GM18519 (cell line): ENCODE data around the gene TNRC6C.

Experiments
- ATAC-seq: cut with Tn5 transposase; IDR thresholded peaks from one replicate; pipeline ENCODE4 v1.9.1; 2021; ENCODE audit warnings: mild to moderate bottlenecking, moderate library complexity; ENCODE audit not compliant: unreplicated experiment, low FRiP score

TNRC6C gene

DNA sequence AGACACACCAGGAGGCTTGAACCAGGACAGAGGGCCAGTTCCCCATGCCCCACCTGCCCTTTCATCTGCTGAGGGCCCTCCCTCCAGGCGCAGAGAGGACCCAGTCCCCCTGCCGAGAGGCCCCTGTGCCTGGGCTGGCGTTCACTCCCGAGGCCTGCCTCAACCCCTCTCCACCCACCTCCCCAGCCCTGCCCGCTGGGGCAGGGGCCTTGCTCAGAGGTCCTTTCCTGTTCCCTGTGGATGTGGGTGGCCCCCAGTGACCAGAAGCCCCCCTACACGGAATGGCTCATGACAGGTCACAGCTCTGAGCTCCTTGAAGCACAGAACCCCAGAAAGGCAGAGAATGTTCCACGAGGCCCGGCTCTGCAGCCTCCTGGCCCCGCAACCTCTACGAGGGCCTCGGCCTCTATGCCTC lies 163.3 kb downstream of the TNRC6C start:
- no peak for ATAC-seq

DNA sequence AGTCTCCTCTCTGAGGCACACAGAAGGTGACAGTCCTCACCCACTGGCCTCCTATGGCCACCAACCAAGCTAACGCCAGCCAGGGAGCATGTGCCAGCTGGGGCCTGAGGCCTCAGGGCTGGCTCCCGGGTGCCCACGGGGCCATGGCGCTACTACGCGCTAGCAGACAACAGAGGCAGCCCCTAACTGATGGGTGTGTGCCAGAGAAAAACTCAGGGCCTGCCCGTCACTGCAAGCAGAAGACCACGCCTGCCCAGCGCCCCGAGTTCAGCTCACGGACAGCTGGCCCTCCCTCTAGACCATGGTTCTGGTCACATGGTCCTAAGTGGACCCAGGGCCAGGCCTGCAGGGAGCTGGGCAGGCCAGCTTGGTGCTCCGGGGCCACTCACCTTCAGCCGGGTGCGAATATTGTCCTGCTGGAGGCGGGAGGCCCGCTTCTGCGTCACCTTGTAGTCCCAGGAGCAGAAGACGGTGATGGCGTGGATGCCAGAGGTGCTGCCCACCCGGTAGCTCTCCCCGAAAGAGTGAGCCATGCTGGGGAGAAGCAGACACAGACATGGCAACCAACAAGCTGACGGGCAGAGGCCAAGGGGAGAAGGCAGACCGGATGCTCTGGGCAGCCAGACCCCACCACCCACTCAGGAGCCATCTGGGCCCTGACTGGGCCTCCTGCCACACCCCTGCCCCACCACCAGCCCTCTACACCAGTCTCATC lies 163.9 kb downstream of the TNRC6C start:
- no peak for ATAC-seq

DNA sequence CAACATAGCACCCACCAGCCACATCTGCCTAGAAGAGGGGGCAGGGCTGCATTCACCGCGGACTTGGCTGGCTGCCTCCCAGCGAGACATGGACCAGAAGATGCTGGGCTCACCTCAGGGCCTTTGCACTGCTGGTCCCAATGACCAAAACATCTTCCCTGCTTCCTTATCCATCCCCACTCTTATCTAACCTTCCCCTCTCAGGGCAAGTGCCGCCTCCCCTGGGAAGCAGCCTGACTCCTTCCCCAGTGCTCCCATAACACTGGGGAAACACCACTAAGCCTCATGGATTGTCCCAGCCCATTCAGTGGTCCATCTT lies 164.4 kb downstream of the TNRC6C start:
- no peak for ATAC-seq

DNA sequence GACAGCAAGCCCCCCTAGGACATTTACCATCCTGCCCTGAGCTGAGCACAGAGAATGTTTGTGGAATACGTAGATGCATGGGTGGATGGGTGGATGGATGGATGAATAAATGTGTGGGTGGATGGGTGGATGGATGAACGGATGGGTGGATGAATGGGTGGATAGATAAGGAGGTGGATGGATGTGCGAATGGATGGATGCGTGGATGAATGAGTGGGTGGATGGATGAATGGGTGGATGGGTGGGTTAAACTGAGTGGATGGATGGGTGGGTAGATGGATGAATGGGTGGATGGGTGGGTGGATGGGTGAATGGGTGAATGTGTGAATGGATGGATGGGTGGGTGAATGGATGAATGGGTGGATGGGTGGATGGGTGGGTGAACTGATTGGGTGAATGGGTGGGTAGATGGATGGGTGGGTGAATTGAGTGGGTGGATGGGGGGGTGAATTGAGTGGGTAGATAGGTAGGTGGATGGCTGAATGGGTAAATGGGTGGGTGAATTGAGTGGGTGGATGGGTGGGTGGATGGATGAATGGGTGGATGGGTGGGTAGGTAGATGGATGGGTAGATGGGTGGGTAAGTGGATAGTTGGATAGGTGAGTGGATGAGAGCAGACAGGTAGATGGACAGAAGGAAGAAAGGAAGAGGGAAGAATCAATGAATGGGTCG lies 164.9 kb downstream of the TNRC6C start:
- ATAC-seq, result no peak

DNA sequence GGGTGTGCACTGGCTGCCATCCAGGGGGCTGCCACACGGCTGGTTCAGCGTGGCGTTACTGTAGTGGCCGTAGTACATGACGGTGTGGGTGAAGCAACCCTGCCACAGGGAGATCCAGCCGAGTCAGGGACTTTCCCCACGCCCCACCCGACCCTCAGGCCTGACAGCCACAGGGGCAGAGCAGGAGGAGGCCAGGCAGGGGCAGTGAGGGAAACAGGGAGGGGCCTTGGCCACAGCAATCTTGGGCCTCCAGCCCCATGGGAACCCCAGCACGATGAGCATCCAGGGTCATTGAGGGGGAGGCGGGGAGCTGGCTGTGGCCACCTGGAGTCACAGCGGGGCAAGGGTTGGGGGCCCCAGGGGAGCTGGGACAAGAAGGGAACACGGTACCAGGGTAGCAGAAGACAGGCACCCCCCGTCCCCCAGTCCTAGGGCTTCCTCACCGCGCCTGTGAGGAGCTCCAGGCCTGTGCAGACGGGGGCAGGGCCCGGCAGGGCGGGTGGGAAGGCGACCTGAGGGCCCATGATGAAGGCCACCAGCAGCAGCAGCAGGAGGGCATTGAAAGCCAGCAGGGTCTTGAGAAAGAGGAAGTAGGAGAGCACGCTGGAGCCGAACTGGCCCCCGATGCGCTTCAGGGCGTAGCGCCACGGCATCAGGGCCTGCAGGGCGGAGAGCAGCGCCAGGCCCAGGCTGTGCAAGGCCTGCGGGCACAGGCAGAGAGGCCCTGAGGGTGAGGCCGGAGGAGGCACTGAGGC lies 165.8 kb downstream of the TNRC6C start:
- no peak for ATAC-seq

DNA sequence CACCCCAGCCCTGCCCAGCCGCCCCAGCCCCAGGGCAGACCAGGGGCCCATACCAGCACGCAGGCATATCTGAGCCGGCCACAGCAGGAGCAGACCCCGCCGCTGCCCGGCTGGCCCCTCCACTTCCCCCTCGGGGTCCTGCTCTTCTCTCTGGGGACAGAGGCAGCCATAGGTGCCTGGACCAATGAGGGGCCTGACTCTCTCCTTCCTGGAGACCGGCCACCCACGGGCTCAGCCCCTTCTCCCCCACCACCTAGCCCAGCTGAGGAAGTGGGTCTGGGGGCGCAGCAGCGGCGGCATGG lies 166.3 kb downstream of the TNRC6C start:
- ATAC-seq, result no peak

DNA sequence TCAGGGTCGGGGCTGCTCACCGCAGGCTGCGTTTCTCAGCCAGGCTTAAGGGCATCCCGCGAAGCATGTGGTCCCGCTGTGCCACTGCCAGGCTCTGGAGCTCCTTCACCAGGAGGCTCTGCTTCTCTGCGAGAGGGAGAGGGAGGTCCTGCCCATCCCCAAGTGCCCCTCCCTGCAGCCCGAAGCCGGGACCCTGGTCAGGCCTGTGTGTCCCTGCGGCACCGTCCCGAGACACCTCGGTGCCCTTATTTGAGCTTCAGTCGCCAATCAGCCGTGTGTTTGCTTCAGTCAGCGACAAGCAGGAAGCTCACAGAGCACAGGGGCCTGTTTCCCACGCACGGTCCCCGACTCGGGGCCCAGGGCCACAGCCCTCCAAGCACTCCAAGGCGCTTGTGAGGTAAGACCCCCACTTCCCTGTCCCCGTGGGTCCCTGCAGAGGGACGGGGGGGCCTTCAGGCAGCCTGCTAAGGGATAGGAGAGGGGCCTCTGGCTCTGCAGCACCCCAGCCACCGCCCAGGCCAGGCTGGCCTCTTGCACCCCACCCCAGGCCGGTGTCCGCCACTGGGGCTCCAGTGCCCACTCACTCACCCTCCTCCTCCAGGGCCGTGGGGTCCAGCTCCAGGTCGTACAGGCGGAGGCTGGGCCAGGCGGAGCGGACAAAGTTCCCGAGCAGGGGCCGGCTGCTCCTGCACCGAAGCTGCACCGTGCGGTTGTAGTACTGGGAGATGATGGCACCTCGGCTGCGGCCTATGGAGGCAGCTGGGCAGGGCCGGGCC lies 166.8 kb downstream of the TNRC6C start:
- ATAC-seq, result no peak

DNA sequence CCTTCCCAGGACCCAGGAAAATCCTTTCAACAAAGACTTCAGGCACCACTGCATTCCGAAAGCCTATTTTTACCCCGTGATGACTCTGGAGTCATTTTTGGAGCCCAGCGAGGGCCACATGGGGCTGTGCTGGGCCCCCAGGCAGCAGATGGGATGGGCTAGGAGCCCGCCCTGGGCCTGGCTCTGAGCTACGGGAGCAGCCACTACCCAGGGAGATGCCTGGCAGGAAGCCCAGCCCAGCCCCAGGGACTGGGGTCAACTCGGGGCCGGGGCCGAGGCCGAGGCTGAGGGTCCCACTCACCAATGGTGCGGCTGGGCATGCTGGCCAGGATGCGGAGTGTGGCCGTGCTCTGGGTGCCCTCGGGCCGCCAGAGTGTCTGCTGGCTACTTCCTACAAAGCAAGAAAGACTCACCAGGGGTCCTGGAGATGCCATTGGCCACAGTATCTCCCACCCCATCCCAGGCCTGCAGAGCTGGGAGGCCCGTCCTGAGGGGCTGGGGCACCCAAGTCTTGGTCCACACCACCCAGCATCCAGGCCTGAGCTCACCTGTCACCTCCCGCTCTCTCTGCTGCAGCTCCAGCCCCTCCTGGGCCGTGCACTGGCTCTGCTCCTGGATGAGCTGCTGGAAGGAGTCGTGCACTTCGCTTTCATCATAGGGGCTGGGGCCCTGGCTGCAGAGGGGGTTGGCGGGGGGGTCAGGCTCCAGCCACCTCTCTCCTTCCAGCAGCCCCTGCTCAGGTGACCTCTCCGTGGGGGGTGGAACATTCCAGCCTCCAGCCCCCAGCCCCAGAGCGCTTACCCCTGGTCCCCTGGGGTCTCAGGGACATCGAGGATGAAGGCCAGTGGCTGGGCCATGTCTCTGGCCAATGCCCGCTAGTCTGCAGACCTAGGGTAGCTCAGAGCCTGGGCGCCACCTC lies 167.7 kb downstream of the TNRC6C start:
- no peak for ATAC-seq

DNA sequence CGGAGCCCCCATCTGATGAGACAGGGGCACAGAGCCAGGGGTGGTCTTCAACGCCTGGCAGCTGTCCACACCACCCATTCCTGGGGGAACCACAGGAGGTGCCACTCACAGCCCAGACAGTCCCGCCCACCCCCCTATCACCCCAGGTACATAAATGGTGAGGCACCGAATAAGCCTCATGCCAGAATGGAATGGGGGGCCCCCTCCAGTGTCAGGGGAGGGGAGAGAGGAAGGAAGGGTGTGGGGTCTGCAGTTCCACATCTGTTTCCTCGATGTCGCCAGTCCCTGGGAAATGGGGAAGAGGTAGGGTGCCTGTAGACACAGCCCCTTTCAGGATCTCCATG lies 168.4 kb downstream of the TNRC6C start:
- ATAC-seq, result no peak

DNA sequence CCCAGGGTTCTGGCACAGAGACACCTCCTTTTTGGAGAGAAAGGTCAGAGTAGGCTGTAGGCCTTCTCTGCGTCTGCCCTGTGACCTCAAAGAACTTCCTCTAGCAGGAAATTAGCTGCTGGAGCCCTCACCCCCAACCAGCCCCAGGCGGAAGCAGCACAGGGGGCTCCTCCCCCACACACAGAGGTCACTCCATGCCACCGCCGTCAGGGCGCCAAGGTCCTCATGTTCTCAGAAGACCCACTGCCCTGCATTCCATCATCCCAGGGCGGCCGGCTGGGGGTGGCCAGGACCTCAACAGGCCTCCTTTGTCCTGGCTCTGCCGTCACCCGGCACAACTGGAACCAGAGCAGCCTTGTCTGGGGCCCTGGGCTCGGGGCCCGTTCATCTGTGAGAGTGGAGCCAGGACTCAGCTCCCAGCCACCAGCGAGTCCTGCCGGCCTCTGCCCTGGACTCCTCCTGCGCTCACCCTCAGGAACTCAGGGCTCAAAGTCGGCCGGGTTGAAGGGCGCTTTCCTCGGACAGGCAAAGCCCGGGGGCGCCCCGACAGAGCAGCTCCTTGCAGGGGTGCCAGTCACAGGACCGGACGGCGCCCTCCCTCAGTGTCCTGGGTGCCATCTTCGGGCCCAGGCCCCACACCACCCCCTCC lies 168.9 kb downstream of the TNRC6C start:
- no peak for ATAC-seq

DNA sequence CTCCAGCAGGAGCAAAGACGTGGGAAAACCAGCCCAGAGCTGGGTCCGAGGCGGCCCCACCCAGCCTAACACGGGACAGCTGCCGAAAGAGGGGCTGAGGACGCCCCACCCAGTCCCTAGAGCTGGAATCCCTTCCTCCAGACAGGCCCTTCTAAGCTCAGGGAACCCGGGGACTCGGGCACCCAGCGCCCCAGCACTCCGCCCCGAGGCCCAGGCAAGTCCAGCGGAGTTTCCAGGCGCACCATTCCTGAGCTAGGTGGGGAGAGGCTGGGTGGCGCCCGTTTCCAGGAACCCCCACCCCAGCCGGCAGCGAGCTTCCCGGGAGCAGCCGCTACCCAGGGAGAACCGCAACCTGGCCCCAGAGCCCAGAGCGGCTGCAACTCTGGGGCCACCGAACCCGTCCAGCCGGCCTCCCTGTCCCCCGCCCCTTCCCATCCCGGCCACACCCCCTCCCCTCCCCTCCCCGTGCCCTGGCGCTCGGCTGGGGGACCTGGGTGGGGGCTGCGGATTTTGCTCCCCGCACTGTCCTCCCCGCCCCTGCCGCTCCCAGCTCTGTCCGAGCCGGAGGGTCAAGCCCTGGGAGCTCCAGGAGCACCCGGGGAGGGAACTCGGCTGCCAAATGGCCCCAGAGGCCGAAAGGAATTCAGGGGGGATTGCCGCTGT lies 169.5 kb downstream of the TNRC6C start:
- no peak for ATAC-seq

DNA sequence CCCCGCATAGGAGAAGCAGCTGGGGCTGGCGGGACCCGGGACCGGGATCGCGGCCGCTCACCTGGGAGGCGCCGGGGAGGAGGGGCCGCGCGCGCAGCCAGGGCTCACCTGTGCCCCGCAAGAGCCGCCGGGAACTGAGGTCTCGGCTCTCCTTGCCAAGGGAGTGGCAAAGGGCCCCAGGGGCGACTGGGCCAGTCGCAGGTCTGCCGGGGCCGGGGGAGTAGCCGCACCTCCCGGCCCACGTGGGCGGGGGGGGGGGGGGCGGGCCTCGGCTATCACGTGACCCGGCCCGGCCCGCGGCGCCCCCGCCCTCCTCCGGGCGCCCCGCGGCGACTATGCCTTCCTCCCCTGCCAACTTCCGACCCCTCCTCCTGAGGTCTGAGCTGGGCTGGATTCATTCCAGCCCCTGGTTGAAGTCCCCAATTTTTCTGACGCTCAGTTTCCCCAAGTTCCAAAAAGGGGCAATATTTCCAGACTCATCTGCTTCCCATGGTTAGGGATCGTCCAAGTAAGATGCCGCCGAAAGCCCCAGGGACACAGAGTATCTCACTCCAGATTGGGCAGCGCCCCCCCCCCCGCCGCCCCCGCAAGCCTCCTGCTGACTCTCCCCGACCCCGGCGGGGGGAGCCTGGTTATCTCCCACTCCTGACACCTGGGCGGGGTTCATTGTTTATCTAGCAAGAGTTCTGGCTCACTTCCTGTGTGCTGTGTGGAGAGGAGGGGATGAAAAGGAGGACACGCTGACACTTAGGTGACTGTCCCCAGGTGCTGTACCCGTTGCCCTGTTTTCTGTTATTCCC lies 170.2 kb downstream of the TNRC6C start, which contains the start of gene TMC6:
TMC6 (minus strand) TSS at position 205 of the 800 bp plus-strand sequence. CDS start 1,923 bp downstream, outside the sequence.
- ATAC-seq, result no peak

DNA sequence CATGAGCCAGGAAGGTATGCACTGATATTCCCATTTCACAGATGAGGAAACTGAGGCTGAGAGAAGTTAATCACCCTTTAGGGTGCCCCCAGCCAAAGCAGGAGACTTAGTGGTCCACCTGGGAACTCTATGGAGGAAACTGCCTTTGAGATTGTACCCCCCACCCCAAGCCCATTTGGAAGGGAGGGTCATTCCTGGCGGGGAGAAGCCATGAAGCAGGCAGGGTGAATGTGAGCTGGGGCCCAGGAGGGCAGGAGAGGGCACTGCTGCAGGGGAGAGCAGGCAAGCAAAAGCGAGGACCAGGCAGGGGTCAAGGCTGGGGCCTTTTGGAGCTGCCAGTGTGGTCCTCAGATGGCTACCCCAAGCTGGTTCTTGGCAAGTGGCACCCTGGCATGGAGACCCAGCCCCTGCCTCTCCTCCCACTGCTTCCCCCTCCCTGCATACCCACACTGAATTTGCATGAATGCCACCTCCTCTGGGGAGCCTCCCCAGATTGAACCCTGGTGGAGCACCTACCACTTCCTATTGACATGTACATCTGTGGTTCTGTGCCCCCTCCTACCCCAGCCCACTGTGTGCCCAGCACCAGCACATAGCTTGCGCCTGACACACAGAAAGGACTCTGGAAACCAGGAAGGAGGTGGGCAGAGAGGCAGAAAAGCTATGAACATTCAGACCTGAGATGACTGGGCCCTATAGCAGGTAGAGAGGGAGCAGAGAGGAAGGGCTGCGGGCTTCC lies 171.0 kb downstream of the TNRC6C start:
- ATAC-seq, result no peak

DNA sequence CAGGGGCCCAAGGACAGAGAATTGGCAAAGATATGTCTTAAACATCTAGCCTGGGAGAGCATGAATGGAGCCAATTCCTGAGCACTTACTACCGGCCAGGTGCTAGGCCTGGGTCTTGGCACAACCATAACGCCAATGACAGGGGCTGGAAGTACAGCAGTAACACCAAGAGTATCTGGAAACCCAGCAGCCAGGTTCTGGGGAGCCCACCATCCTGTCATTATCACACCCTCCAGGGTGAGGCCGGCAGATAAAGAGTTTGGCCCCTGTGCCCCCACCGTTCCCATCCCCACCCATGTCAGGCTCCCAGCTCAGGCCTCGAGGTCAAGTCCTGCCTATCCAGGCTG lies 171.6 kb downstream of the TNRC6C start:
- ATAC-seq, result no peak

DNA sequence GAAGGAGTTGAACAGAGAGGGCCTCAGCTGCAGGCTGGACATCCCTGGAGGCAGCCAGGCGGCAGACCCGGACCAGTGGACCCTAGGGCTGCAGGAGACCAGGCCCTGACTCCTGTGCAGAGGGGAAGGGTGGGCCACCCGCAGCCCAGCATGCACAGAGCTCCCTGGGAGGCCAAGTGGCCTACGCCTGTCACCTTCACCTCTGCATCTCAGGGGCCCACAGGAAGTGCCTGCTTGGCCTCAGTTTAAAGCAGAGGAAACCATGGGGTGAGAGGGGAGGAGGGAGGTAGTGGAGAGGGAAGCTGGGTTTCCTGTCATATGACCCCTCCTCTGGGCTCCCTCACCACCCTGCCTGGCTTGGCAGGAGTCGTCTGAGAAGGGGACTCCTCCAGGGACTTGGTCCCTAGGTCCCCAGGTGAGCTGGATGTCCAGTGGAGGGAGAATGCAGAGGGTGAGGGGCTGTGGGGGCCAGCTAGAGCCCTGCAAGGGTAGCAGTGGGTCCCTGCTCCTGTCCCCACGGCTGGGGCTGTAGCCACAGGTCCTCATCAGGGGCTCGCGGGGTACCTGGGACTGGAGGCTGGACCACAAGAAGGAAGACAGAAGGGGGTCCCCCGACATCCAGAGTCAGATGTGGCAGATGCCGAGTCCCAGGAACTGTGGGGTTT lies 172.1 kb downstream of the TNRC6C start, which contains the start of gene TMC8:
TMC8 (plus strand) TSS at position 335 of the 665 bp plus-strand sequence. CDS start 818 bp downstream, outside the sequence.
- ATAC-seq, result no peak

DNA sequence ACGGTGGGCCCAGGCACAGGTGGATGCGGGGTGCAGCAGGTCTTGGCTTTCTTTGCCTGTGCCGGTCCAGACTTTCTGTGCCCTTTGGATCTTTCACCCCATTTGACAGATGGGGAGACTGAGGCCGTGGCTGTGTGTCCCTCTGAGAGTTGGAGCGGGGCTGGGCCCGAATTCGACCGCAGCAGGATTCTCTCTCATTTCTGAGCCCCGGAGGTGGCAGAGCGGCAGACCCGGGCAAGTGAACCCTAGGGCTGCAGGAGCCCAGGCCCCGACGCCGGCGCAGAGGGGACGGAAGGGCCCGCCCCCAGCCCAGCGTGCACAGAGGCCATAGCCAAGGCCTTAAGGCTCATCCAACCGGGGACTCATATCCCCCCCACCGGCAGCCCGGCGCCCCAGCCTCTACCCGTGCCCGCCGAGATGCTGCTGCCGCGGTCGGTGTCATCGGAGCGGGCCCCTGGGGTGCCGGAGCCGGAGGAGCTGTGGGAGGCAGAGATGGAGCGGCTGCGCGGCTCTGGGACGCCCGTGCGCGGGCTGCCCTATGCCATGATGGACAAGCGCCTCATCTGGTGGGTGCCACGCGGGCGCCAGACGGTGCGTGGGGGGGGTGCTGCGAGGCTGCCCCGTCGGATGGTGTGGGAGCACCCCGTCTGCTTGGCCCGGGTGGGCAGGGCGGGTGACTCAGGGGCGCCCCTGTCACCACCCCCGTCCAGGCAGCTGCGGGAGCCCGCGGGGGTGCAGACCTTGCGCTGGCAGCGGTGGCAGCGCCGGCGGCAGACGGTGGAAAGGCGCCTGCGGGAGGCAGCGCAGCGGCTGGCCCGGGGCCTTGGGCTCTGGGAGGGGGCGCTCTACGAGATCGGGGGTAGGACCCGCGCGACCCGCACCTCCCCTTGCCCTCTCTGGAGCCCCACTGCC lies 172.9 kb downstream of the TNRC6C start:
- ATAC-seq, result no peak
